Activated CD4-positive, alpha-beta T cell treated with anti-CD3 and anti-CD28 coated beads, Interleukin-2, amount 10 ng/mL, durations not matched to agents 7 days and 5 days (primary cell): ENCODE data around the gene EREG. TPM values are rescaled to one million over a fixed set of nuclear protein-coding genes. Genes with fewer than 3 reads are reported as not detected.
A peak's percentile ranks its signal among the peaks of the same experiment; 100 is the strongest.
"Not testable (repeated sequence)": the region's sequence is repeated elsewhere in the genome, so short reads cannot be mapped to it uniquely, and the experiment has no call there.

Experiments
- CTCF ChIA-PET: fragments of 350-600 bp; sonication (Branson Sonifier 250); formaldehyde crosslinking; loops from one replicate; lab custom pipeline; 2021; ENCODE audit warnings: antibody characterized with exemption; lab: Charles Lee
- POLR2A ChIA-PET: fragments of 350-600 bp; sonication (Branson Sonifier 250); formaldehyde crosslinking; loops from one replicate; lab custom pipeline; 2021; ENCODE audit warnings: antibody characterized with exemption; lab: Charles Lee
- DNase-seq: peaks from one replicate; pipeline ENCODE4 v3.0.0-alpha.2; 2020
- H3K27ac Mint-ChIP-seq: one replicate; pipeline ENCODE4 v1.8.0; 2021; ENCODE audit warnings: mild to moderate bottlenecking, moderate library complexity, mixed read lengths
- H3K27me3 Mint-ChIP-seq: one replicate; pipeline ENCODE4 v1.8.0; 2021; ENCODE audit warnings: mixed read lengths
- H3K36me3 Mint-ChIP-seq: one replicate; pipeline ENCODE4 v1.8.0; 2021; ENCODE audit warnings: low read depth, mixed read lengths
- H3K4me1 Mint-ChIP-seq: one replicate; pipeline ENCODE4 v1.8.0; 2021; ENCODE audit warnings: mixed read lengths
- H3K4me3 Mint-ChIP-seq: one replicate; pipeline ENCODE4 v1.8.0; 2021; ENCODE audit warnings: mild to moderate bottlenecking, moderate library complexity, mixed read lengths
- H3K9me3 Mint-ChIP-seq: one replicate; pipeline ENCODE4 v1.8.0; 2021; ENCODE audit warnings: mixed read lengths
- total RNA-seq, 2 experiments: library from RNA; stranded (reverse); gene quantifications; one replicate each; pipeline ENCODE4 v1.2.3, GENCODE V29; 2021

Gene EREG
- total RNA-seq, 2 experiments from 2014 or later = not detected

DNA sequence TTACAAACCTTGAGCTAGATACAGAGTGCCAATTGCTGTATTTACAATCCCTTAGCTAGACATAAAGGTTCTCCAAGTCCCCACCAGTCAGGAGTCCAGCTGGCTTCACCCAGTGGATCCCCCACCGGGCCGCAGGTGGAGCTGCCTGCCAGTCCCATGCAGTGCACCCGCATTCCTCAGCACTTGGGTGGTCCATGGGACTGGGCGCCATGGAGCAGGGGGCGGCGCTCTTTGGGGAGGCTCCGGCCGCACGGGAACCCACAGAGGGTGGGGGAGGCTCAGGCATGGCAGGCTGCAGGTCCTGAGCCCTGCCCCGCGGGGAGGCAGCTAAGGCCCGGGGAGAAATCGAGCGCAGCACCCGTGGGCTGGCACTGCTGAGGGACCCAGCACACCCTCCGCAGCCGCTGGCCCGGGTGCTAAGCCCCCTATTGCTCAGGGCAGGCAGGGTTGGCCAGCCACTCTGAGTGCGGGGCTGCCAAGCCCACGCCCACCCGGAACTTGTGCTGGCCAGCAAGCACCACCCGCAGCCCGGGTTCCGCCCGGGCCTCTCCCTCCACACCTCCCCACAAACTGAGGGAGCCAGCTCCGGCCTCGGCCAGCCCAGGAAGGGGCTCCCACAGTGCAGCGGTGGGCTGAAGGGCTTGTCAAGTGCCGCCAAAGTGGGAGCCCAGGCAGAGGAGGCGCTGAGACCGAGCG is 34.1 kb downstream of the EREG start:
- peak overlapping the region; percentile 91 for H3K4me3 Mint-ChIP-seq
- H3K27me3 Mint-ChIP-seq, H3K36me3 Mint-ChIP-seq, H3K9me3 Mint-ChIP-seq, H3K4me1 Mint-ChIP-seq, POLR2A ChIA-PET, DNase-seq, CTCF ChIA-PET: not testable (repeated sequence)
- peak overlapping the region; percentile 98 for H3K27ac Mint-ChIP-seq

DNA sequence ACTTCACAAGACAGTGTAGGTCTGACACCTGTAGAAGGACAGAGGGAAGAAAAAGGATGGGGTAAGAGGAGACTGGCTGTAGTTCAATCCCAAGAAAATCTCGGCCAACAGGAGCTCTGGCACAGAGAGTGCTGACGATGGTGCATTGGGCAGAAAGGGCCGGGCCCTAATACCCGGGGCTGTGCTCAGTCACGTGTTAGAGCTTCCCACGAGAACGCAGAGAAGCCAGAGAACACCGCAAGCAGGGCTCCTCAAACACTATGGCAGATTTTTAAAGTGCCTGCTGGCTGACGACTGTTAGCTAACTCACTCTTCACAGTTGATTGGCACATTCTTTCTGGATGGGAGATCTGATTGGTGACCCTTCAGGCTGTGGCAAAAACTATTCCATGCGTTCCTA is 35.5 kb downstream of the EREG start:
- Mint-ChIP-seq H3K27ac (no peak overlapping the region), H3K4me3 (no peak overlapping the region), H3K36me3 (no peaks in the 10 kb centered on the region), H3K4me1 (peaks cover 6% of the 10 kb centered on the region), H3K27me3 (peaks cover 2% of the 10 kb centered on the region), H3K9me3 (no peaks in the 10 kb centered on the region)
- POLR2A ChIA-PET = no interaction called here
- CTCF ChIA-PET = interaction anchor here (0.6 to 1.7 kb wide), 2 partner anchors 11 to 23 kb away, joined by 3 to 6 read pairs; no protein-coding TSS in a partner anchor
- no peak for DNase-seq

DNA sequence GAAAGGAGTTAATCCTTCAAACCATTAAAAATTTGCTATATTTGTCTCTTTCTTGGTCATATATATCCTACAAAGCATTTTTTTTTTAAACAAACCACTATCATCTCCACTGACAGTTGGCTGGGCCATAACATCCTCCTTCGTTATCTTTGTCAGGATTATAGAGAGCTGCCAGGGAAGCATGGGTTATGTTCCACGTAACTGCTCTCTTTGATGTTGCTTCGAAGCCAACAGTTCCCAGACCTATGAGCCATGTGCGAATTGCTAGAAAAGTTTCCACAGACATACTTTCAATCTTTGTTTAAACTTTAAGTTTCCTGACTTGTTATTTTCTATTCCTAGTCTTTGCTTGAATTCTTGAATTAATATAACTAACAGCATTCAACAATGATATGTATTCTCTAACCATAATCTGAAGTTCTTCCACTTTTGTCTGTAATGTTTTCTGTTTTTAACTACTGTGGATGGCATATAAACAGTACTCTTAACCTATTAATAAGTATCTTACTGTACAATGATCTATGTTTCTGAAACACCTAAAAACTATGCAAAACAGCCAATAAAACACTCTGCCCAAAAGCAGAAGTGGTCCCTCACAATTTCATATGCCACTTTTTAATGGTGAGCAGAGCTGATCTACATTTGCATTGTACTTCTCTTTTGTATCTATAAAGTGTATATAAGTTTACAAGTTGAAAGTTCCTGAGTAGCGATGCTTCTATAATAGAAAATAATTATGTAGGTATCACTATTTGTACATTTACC is 37.9 kb downstream of the EREG start:
- H3K4me1 Mint-ChIP-seq = peaks cover 2% of the 10 kb centered on the region
- peaks cover 2% of the 10 kb centered on the region for H3K27me3 Mint-ChIP-seq
- no peaks in the 10 kb centered on the region for H3K36me3 Mint-ChIP-seq
- H3K4me3 Mint-ChIP-seq = no peak overlapping the region
- no peaks in the 10 kb centered on the region for H3K9me3 Mint-ChIP-seq
- DNase-seq = no peak
- POLR2A ChIA-PET = no interaction called here
- no peak overlapping the region for H3K27ac Mint-ChIP-seq
- CTCF ChIA-PET = no interaction called here

DNA sequence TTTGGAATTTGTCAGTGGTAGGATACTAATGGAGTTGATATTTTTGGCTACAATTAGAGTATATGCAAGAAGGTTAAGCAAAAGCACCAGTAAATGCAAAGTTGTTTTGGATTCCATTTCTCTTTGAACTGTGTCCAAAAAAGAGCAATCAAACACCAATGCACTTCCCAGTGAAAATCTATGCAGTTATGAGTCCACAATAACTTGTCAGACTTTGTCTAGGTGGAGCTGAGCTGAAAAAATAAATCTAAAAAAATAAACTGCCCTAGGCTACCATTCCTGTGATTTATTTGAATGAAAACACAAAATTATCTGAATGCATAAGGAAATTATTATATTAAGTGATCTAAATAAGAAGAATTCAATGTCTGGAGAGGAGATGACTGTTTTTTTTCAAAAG is 42.9 kb downstream of the EREG start:
- no peaks in the 10 kb centered on the region for H3K36me3 Mint-ChIP-seq
- no peaks in the 10 kb centered on the region for H3K27me3 Mint-ChIP-seq
- POLR2A ChIA-PET = no interaction called here
- H3K4me1 Mint-ChIP-seq = no peaks in the 10 kb centered on the region
- no peak for DNase-seq
- CTCF ChIA-PET = no interaction called here
- no peaks in the 10 kb centered on the region for H3K9me3 Mint-ChIP-seq
- H3K4me3 Mint-ChIP-seq = no peak overlapping the region
- no peak overlapping the region for H3K27ac Mint-ChIP-seq

DNA sequence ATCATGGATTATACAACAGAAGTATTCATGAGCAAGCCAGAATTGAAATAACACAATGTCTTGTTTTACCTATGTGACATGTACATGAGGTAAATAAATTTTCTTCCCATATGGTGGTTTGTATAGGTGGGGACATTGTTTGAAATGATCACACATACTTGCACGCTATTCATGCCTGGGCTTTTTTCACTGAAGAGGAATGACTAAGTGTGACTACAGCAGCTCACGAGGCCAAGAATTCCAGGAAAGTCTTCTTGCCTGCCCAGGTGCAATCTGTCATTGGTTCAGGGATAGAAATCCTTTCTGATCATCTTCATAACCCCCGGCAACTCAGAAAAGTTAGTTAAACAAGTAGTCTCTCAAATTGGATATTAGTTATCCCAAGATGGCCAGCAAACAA is 43.7 kb downstream of the EREG start:
- Mint-ChIP-seq H3K4me1 (no peaks in the 10 kb centered on the region), H3K27ac (no peak overlapping the region), H3K36me3 (no peaks in the 10 kb centered on the region), H3K27me3 (no peaks in the 10 kb centered on the region), H3K9me3 (no peaks in the 10 kb centered on the region), H3K4me3 (no peak overlapping the region)
- no peak for DNase-seq
- ChIA-PET CTCF (no interaction called here), POLR2A (no interaction called here)

DNA sequence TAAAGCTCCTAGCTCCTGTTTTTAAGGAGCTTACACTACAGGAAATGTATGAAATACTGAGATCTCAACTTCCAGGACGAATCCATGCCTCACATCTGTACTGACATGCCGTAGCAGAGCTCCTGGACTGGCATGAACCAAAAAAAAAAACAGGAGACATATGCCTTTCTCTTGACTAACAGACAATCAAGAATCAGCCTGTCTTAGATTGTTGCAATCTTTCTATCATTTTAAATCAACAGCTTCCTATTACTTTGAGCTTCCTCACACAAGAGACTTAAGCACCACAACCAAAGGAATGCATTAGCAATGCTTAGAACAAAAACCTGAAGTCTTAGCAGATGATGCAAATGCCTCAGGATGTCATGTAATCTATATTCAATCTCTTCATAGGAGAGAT is 45.3 kb downstream of the EREG start:
- no peak for DNase-seq
- Mint-ChIP-seq H3K4me3 (no peak overlapping the region), H3K27me3 (no peaks in the 10 kb centered on the region), H3K9me3 (no peaks in the 10 kb centered on the region), H3K36me3 (no peaks in the 10 kb centered on the region), H3K4me1 (no peaks in the 10 kb centered on the region), H3K27ac (no peak overlapping the region)
- ChIA-PET POLR2A (no interaction called here), CTCF (interaction anchor here (1.8 to 2.2 kb wide), 2 partner anchors 9 to 11 kb away, joined by 5 to 6 read pairs; no protein-coding TSS in a partner anchor)

DNA sequence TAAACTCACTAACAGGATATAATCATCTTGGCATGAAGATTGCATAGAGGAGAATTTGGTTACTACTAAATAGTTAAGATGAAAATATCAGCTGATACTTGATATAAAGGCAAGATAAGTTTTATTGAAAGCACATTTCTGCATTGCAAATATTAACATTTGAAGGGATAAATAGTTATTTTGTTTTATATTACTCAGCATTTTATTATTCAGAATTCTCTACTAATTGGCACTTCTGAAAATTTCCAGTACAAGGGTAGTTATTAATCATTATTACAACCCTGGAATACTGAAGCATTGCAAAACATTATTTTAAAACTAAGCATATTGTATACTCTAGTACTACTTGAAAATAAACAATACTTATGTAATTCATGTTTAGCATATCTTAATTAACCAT is 47.3 kb downstream of the EREG start:
- CTCF ChIA-PET = interaction anchor here (1.8 kb wide), 1 partner anchor 11 kb away, joined by 6 read pairs; no protein-coding TSS in a partner anchor
- no peaks in the 10 kb centered on the region for H3K36me3 Mint-ChIP-seq
- no peak overlapping the region for H3K4me3 Mint-ChIP-seq

DNA sequence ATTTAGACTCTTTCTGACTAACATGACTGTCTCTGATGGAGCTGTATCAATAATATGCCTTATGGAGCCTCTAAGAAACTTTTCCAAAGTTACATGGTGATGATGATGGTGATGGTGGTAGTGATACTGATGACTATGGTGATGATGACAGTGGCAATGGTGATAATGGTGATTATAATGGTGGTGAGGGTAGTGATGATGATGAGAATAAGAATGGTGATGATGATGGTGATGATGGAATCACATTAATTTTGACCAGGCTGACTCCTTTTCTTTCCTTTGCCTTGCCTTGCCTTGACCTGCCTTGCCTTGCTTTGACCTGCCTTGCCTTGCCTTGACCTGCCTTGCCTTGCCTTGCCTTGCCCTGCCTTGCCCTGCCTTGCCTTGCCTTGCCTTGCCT is 48.3 kb downstream of the EREG start:
- DNase-seq = no peak
- H3K4me3 Mint-ChIP-seq = no peak overlapping the region
- peaks cover 1% of the 10 kb centered on the region for H3K27me3 Mint-ChIP-seq
- POLR2A ChIA-PET = no interaction called here
- H3K36me3 Mint-ChIP-seq = no peaks in the 10 kb centered on the region
- H3K4me1 Mint-ChIP-seq = no peaks in the 10 kb centered on the region
- CTCF ChIA-PET = no interaction called here
- no peaks in the 10 kb centered on the region for H3K9me3 Mint-ChIP-seq
- H3K27ac Mint-ChIP-seq = no peak overlapping the region

More for the DNA sequence above, 47.3 kb downstream of the EREG start:
- H3K9me3 Mint-ChIP-seq = no peaks in the 10 kb centered on the region
- H3K4me1 Mint-ChIP-seq = no peaks in the 10 kb centered on the region
- no peak overlapping the region for H3K27ac Mint-ChIP-seq
- POLR2A ChIA-PET = no interaction called here
- no peak for DNase-seq
- H3K27me3 Mint-ChIP-seq = no peaks in the 10 kb centered on the region

DNA sequence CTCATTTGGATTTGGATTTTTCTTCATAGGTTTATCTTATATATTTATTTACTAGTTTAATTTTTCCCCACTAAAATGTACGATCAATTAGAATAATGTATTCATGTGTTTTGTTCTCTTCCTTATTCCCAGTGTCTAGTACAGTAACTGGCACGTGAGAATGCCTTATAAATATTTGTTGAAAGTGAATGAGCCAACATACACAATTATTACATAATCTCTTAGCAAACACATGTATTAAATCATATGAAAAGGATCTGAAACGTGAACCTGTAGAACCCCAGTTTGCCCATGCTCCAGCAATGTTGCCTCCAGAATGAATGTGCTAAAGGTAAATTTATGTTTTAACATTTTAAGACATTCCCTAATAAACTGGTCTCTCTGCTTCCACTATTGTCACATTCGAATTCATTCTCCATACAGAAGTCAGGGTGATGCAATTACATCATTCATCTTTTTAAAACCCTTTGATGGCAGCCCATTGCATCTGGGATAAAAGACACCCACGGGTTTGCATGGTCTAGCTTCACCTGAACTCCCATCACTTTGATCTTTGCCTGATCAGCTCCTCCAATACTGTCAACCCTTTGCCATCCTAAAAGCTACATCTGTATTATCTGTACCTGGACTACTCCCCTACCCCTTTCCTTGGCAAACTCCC is 49.3 kb downstream of the EREG start:
- POLR2A ChIA-PET = no interaction called here
- DNase-seq = no peak
- H3K9me3 Mint-ChIP-seq = no peaks in the 10 kb centered on the region
- peaks cover 1% of the 10 kb centered on the region for H3K27me3 Mint-ChIP-seq
- CTCF ChIA-PET = no interaction called here
- H3K4me3 Mint-ChIP-seq = no peak overlapping the region
- H3K4me1 Mint-ChIP-seq = no peaks in the 10 kb centered on the region
- H3K27ac Mint-ChIP-seq = no peak overlapping the region
- H3K36me3 Mint-ChIP-seq = no peaks in the 10 kb centered on the region

DNA sequence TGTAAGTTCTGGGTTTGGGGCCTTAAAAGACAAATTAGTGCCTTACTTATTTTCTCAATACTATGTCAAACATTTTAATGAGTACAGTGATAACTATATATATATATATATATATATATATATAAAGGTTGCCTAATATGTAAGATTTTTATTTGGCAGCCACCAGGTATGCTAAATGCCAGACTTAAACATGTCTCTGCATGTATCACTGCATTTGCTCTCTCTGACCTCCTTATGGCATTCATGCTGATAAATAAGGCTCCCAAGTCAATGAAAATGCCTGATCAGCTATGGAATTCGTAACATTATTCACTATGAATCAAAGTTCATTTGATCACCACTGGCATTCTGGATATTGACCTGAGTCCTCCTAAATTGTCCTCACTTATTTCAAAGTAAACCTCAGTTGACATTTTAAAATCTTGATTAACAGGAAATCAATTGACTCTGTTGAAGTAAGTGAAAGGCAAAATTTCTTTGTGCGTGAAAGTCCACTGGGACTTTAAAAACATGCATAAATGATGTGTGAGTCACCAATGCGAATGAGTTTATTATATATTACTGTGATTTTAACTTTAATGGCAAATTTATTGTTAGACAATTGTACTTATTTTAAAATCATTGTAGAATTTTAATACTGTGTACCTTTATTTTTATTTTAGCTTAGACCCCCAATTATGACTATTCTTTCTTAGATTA is 50.8 kb downstream of the EREG start:
- ChIA-PET POLR2A (no interaction called here), CTCF (no interaction called here)
- no peaks in the 10 kb centered on the region for H3K36me3 Mint-ChIP-seq
- DNase-seq = no peak
- no peaks in the 10 kb centered on the region for H3K4me1 Mint-ChIP-seq
- H3K4me3 Mint-ChIP-seq = no peak overlapping the region
- no peak overlapping the region for H3K27ac Mint-ChIP-seq
- no peaks in the 10 kb centered on the region for H3K9me3 Mint-ChIP-seq
- H3K27me3 Mint-ChIP-seq = peaks cover 1% of the 10 kb centered on the region

DNA sequence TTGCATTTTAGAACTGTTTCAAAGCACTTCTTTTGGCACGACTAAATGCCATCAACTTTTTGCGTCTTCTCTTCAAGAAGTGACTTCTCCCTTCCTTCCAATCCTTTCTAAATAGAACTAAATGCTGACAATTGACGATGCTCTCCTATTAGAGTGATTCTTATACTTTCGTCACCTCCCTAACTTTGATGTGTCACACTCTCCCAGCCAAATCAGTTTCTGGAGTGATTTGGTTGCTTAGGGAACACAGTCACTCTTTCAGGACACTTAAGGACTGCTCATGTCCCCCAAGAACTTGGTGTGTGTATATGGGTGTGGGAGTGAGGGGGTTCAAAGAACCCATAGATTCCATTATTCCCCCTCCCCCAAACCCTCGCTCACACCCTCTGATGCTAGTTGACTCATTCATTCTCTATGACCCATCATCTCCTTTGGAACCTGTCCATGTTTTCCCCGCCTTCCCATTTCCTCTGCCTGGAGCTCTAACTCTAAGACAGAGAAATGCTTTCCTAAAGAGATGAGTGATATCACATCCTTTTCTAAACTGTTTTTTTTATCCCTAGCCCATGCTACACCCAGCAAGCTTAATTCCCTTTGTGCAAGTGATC is 53.2 kb downstream of the EREG start:
- Mint-ChIP-seq H3K4me3 (no peak overlapping the region), H3K4me1 (no peaks in the 10 kb centered on the region), H3K27me3 (peaks cover 1% of the 10 kb centered on the region), H3K9me3 (no peaks in the 10 kb centered on the region), H3K27ac (no peak overlapping the region), H3K36me3 (no peaks in the 10 kb centered on the region)
- ChIA-PET CTCF (no interaction called here), POLR2A (no interaction called here)
- no peak for DNase-seq

DNA sequence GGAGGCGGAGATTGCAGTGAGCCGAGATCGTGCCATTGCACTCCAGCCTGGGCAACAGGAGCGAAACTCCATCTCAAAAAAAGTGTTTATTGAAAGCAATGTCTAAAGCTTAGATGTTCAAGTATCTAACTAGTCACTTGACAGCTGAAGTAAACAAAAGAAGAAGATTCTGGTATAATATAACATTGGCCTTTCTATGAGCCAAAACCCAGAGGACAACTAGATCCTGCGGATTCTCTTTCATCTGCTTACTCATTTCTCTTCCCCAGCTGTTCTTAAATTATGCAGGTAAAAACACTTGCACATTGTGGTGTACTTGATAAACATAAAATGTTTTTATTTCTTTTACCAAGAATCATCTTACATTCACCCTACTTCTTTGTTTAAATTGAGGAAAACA is 55.9 kb downstream of the EREG start:
- Mint-ChIP-seq H3K4me3 (no peak overlapping the region), H3K27me3 (peaks cover 1% of the 10 kb centered on the region), H3K36me3 (no peaks in the 10 kb centered on the region), H3K9me3 (no peaks in the 10 kb centered on the region), H3K4me1 (no peaks in the 10 kb centered on the region), H3K27ac (no peak overlapping the region)
- DNase-seq = no peak
- POLR2A ChIA-PET = no interaction called here
- CTCF ChIA-PET = interaction anchor here (1.5 kb wide), 1 partner anchor 10 kb away, joined by 5 read pairs; no protein-coding TSS in a partner anchor
